HG02763 (cell line): ENCODE data around the gene SLC35E1.

Source experiments
- ATAC-seq: cut with Tn5 transposase; IDR thresholded peaks from one replicate; pipeline ENCODE4 v1.9.1; 2021; ENCODE audit warnings: mild to moderate bottlenecking, moderate library complexity; ENCODE audit not compliant: unreplicated experiment

The SLC35E1 gene

DNA sequence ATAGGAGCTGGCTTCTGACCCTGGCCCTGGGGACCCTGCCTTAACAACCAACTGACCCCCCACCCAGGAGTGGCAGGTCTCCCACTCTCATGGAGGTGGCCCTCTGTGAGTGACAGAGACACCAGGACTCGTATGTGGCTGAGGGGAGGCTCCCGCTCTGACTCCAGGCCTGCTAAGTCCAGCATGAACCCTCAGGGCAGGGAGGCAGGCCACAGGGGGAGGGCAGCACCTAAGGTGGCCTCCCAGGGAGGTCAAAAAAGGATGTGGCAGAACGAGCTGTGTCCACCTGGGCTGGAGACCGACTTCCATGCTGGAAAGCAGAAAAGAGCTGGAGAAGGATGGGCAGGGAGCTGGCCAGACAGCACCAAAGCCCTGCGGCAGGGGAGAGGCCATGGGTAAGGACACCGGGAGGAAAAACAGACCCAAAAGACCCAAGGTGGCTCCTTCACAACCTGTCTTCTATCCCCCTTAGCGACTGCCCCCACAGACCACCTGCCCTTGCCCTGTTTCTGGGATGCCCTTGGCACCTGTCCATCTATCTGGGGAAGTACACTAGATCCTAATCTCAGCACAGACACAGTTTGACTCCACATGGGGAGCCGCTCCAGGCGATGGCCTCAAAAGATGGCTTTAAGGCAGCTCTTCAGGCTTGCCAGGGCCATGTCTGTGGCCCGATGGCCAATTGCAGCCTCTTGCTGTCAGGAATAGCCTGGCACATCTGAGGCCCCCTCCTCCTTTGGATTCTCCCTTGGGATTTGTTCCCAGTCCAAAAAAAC, 10.5 kb upstream of the SLC35E1 start:
- ATAC-seq, result no peak

DNA sequence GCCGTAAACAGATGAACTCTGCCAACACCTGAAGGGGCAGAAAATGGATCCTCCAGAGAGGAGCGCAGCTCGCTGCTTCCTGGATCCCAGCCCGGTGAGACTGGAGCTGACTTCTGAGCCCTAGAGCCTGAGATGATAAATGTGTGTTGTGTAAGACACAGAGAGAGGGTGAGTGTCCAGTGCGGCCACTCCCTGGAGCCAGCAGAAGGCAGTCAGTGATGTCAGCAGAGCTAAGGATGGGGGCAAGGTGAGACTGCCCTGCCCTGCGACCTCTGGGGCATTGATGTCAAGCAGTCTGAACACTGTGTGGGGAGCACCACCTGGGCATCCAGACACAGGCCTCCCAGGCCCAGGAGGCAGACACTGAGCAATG, 9.7 kb upstream of the SLC35E1 start:
- no peak for ATAC-seq

DNA sequence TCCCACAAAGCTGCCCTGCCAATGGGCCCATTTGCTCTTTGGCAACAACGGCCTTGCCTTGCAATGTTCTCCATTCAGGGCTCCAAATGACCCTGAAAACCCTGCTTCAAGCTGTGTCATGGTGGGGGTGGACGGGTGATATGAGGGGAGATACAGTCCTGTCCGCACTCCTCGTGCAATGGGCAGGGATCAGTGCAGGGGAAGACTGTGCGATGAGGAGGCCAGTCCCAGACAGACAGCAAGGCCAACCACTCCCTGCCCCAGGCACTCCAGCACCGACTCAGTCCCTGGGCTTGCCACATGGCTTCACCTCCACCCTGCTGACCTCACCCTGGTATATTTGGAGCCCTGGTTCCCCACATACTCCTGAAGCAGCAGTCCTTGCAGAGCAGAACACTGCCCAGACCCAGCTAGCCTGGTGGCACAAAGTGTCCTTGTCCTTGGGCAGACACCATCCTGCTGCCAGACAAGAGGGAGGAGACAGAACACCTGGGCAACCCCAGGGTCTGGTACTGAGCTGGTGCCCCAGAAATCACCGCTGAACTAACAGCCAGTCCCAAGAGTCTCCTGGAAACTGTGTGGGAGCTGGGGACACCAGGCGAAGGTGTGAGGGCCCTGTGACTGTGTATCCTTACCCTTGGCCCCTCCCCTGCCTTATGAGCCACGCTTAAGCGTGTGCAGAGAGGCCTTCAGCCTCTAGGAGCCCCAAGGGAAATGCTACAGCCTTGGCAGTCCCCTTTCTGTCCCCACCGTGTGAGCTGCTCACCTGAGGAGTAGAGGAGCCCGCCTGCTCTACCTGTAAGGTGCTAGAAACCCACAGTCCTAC, 9.1 kb upstream of the SLC35E1 start:
- ATAC-seq, result no peak

DNA sequence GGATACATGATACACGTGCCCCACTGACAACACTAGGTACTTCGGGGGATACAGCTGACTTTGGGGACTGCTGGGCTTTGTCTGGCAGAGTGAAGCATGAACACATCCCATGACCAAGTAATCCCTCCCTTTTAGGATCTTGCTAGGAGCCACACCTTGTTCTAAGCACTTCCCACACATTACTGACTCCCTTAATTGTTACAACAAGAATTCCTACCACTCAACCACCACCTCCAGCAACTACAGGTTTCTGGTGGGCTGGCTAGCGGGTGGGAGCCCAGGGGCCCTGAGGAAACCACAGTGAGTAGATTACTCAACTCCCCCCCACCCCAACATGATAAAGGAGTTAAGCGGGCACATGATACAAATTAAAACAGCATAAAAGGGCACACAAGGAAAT, 7.2 kb upstream of the SLC35E1 start:
- ATAC-seq, result no peak

DNA sequence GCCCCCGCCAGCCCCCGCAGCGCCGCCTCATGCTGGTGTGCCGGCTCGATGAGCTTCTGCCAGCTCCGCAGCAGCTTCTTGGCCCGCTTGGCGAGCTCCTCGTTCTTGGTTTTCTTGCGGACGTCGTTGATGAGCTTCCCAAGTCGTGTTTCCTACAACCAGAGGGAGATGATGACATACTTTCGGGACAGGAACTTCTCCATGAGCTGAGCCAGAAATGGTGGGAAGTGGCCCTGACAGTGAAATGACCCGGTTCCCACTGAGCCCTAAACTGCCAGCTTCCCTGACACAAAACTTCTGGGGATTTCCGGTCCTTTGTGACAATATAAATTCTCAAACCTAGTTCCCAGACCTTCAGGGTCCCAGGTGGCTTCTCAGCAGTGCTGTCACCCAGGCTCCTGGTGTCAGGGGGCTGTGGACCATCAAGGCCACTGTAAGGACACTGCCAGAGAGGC, 5.3 kb upstream of the SLC35E1 start:
- ATAC-seq, result no peak

DNA sequence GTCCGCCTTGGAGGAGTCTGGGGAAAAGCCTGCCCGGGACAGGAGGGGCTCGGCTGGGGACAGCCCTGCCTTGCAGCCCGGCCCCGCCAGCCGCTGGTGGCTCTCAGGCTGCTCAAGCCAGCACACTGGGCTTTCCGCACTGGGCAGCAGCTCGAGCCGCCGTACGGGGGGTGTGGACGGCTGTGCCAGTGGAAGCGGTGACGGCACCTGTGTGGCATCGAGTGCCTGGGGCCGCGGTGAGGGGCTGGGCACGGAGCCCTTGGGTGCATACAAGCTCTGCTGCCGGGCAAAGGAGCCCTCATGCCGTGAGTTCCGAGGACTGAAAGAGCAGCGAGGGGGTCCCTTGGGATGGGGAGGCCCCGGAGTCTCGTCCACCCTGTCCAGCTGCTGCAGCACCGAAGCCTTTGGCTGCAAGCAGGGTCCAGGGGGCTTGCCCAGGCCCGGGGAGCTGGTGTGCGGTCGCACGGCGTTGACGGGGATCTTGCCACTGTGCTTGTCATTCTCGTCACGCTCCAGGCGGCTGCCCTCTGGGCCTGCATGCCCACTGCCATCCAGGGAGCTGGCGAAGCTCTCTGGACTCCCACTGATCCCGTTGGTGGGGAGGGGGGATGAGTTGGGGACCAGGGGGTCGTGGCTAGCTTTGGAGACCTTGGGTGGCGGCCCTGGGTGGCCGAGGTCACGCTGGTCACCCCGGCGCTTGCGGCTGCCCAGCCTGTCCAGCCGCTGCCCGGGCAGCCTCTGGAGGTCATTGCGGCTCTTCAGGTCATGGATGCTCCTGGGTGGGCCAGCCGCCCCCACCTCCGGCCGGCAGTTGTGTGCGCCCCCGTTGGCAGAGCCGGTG, 4.7 kb upstream of the SLC35E1 start:
- ATAC-seq, result no peak

GRCh38 chr19:16575861-16576689, 3.9 kb upstream of the SLC35E1 start:
- ATAC-seq, result no peak

GRCh38 chr19:16575282-16575681, 3.1 kb upstream of the SLC35E1 start:
- ATAC-seq, result no peak

GRCh38 chr19:16573925-16574324, 1.7 kb upstream of the SLC35E1 start:
- no peak for ATAC-seq

DNA sequence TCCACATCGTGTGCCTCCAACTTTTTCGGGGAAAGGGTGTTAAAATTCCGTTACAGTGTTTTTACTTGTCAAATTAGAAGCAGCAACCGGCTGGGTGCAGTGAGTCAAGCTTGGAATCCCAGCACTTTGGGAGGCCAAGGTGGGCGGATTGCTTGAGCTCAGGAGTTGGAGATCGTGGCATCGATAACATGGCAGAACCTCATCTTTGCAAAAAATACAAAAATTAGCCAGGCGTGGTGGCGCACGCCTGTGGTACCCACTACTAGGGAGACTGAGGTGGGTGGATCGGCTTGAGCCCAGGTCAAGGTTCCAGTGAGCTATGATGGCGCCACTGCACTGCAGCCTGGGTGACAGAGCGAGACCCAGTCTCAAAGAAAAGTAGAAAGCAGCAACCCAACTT, 1.1 kb upstream of the SLC35E1 start:
- no peak for ATAC-seq

GRCh38 chr19:16571822-16572331, 338 bp downstream of the SLC35E1 start:
- peak; percentile 11 for ATAC-seq

DNA sequence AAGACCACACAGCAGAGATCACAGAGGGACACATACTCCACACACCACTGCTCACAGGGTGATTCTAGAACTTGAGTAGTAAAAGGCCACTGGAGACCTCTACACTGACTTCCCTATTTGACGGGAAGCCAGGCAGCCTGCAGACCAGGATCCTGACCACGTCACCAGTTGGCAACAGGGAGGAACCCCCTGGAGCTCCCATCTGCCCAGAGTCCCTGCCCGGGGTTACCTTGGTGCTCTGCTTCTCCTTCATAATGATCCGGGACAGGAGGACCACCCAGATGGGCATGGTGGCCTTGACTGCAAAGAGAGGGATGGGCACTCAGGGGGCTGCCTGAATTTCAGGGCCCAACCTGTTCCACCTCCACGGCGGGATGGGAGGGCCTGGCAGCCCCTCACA, 932 bp downstream of the SLC35E1 start:
- no peak for ATAC-seq

DNA sequence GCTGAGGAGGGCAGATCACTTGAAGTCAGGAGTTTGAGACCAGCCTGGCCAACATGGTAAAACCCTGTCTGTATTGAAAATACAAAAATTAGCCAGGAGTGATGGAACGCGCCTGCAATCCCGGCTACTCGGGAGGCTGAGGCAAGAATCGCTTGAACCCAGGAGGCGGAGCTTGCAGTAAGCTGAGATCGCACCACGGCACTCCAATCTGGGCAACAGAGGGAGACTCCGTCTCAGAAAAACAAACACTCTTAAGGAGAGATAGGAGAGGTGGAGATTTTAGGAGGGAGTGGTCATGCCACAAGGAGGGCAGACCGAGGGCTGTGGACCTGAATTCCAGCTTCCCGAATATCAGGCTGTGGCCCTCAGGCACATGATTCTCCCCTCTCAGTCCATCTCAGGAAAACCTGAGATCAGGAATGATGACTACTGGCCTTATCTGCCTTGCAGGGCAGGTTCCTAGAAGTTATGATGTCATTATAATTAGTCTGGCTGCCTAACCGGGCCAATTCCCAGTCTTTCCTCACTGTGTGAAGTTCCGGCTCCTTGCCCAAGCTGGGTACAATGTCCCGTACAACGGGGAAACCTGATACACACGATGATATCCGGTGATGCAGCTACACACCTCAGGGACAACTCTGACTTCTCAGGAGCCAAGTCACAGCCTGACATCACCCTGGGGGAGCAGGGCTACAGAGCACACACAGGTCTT, 2.5 kb downstream of the SLC35E1 start:
- ATAC-seq, result no peak

GRCh38 chr19:16566702-16567101, 5.5 kb downstream of the SLC35E1 start:
- no peak for ATAC-seq

- ATAC-seq, result no peak
These were observed 6.1 kb downstream of the SLC35E1 start for GRCh38 chr19:16566161-16566560.

DNA sequence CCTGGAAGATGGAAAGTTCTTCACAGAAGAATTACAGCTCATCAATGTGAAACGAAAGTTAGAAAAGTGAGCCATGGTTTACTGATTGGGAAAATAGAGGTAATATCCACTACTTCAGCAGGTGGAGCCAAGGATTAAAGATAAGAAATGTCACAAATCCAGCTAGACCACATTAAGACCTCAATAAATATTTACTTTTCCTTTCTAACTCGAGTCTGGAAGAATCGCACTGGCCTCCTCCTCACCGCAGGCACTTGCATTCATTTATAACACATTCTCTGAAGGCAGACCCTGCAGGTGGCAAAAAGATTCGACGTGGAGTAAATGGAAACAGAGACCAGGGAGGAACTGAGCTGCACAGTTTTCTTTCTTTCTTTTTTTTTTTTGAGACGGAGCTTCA, 7.4 kb downstream of the SLC35E1 start:
- no peak for ATAC-seq

DNA sequence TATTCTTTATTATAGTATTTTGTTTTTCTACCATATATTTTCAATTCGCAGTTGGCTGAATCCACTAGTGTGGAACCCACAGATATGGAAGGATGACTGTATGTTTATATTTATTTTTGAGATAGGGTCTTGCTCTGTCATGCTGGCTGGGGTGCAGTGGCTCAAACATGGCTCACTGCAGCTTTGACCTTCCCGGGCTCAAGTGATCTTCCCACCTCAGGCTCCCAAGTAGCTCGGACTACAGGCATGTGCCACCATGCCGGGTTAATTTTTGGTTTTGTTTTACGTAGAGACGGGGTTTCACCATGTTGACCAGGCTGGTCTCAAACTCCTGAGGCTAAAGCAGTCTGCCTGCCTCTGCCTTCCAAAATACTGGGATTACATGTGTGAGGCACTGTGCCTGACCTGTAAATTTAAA, 9.6 kb downstream of the SLC35E1 start:
- ATAC-seq, result no peak

DNA sequence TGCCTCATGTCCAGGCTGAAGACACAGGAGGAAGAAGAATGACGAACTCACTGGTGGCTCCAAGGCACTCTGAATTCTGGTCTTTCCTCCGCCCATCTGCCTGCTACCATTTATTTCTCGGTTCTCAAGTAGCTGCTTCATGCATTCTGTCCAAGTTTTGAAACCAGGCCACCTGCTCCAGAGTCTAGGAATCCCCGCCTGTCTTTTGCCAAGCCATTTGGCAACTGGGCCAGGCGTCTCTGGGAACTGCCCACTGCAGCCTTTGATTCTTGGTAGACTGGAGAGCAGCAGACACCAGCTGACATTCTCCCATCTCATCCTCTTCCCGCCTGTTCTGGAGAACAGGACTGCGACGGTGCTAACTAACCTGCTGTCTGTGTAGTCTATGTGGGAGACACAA, 10.8 kb downstream of the SLC35E1 start:
- no peak for ATAC-seq

DNA sequence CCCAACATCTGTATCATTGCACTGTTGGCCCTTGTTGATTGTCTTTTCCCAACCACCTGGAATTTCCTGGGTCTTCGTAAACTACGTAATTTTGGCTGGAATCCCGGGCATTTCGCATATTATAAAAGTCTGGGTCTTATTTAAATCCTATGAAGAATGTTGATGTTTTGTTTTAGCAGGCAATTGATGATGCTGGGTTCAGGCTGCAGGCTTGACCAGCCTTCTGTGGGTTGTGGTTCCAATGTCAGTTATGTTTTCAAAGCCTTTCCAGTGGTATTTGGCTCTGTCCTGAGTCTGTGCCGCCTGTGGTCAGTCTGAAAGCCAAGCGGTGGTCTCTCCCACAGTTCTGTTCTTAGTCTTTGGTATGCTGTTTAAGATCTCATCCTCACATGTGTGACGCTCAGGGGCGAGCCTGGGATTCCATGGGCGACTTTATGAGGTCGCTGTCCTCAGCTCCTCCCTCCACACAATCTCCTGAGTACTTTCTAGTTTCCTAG, 12.4 kb downstream of the SLC35E1 start:
- no peak for ATAC-seq
